ENCODE results near the gene NTN3. TPM values are rescaled to one million over a fixed set of nuclear protein-coding genes. Genes with fewer than 3 reads are reported as not detected.
A peak's percentile ranks its signal among the peaks of the same experiment; 100 is the strongest.

NTN3 gene
- total and polyA plus RNA-seq, 2 donors from 2014 or later: 0.28 TPM; not detected in 1

DNA sequence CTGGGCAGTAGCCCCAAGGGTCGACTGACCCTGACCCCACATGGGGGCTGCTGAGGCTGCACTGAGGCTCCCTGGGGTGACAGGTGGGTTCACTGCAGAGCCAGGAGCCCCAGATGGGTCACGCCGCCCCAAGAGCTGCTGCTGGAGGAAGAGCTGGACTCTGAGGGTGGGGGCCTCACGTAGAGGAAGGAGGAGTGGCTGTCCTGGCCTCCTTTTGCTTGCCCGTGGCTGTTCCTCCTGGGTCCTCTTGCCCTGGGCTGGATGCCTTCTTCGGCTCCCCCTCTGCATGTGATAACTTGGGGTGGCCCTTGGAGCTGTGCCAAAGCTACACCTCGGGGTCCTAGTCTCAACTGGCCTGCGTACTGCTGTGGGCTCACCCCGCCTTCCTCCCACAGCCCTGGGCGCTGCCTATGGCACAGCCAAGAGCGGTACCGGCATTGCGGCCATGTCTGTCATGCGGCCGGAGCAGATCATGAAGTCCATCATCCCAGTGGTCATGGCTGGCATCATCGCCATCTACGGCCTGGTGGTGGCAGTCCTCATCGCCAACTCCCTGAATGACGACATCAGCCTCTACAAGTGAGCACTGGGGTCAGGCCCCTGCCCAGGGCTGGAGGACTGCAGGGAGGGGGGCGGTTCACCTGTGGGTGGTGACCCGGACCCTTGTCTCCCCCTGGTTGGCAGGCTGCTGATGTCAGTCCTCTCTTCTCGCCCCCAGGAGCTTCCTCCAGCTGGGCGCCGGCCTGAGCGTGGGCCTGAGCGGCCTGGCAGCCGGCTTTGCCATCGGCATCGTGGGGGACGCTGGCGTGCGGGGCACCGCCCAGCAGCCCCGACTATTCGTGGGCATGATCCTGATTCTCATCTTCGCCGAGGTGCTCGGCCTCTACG, 48.0 kb downstream of the NTN3 start:
- Histone ChIP-seq H3K27ac (ENCODE audit: low read depth in 2 of 2, low read length in 2 of 2) (peak overlapping the region in 1 of 2 donors; percentile 72), H3K4me1 (ENCODE audit: control insufficient read depth in 2 of 3, insufficient read depth in 2 of 3, low read depth in 1 of 3, low read length in 3 of 3) (peaks cover 0 to 57% (median 15%) of the 10 kb centered on the region in 3 donors), H3K9ac (ENCODE audit: low read length in 3 of 3) (peak overlapping the region in 1 of 3 donors; percentile 34), H3K4me3 (ENCODE audit: low read length in 3 of 3) (no peak overlapping the region), H3K36me3 (ENCODE audit: control insufficient read depth in 2 of 3, insufficient read depth in 3 of 3, low read length in 3 of 3) (peaks cover 0 to 18% (median 0%) of the 10 kb centered on the region in 3 donors), H3K27me3 (ENCODE audit: control insufficient read depth, insufficient read depth, low read length) (no peaks in the 10 kb centered on the region), H3K9me3 (ENCODE audit: control insufficient read depth in 2 of 3, insufficient read depth in 1 of 3, low read length in 3 of 3) (no peaks in the 10 kb centered on the region)
- no peak for FAIRE-seq
- TF ChIP-seq, protein P1, sequence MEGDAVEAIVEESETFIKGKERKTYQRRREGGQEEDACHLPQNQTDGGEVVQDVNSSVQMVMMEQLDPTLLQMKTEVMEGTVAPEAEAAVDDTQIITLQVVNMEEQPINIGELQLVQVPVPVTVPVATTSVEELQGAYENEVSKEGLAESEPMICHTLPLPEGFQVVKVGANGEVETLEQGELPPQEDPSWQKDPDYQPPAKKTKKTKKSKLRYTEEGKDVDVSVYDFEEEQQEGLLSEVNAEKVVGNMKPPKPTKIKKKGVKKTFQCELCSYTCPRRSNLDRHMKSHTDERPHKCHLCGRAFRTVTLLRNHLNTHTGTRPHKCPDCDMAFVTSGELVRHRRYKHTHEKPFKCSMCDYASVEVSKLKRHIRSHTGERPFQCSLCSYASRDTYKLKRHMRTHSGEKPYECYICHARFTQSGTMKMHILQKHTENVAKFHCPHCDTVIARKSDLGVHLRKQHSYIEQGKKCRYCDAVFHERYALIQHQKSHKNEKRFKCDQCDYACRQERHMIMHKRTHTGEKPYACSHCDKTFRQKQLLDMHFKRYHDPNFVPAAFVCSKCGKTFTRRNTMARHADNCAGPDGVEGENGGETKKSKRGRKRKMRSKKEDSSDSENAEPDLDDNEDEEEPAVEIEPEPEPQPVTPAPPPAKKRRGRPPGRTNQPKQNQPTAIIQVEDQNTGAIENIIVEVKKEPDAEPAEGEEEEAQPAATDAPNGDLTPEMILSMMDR (IDR thresholded peaks at IDR 0.05; ENCODE audit: borderline replicate concordance, extremely low read depth, insufficient read depth): no peak
- peak in 2 of 5 donors; percentile 67 to 88 for DNase-seq
- intact Hi-C loops (cut with DNase I): no loop called here

DNA sequence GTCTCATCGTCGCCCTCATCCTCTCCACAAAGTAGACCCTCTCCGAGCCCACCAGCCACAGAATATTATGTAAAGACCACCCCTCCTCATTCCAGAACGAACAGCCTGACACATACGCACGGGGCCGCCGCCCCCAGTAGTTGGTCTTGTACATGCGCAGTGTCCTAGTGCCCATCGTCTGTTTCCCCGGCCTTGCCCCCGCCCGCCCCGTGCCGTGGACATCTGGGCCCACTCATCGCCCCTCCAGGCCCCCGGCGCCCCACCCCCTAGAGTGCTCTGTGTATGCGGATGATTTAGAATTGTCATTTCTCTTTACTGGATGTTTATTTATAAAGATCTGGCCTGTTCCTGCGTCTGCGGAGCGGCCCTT, 48.6 kb downstream of the NTN3 start:
- FAIRE-seq (no peak), DNase-seq (no peak)
- intact Hi-C loops (cut with DNase I): no loop called here
- Histone ChIP-seq H3K36me3 (ENCODE audit: control insufficient read depth in 2 of 3, insufficient read depth in 3 of 3, low read length in 3 of 3) (peaks cover 0 to 23% (median 0%) of the 10 kb centered on the region in 3 donors), H3K9ac (ENCODE audit: low read length in 3 of 3) (no peak overlapping the region), H3K4me3 (ENCODE audit: low read length in 3 of 3) (no peak overlapping the region), H3K4me1 (ENCODE audit: control insufficient read depth in 2 of 3, insufficient read depth in 2 of 3, low read depth in 1 of 3, low read length in 3 of 3) (peaks cover 0 to 57% (median 21%) of the 10 kb centered on the region in 3 donors), H3K27ac (ENCODE audit: low read depth in 2 of 2, low read length in 2 of 2) (peak overlapping the region; percentile 59 to 72), H3K27me3 (ENCODE audit: control insufficient read depth, insufficient read depth, low read length) (no peaks in the 10 kb centered on the region), H3K9me3 (ENCODE audit: control insufficient read depth in 2 of 3, insufficient read depth in 1 of 3, low read length in 3 of 3) (no peaks in the 10 kb centered on the region)
- TF ChIP-seq, protein P1 (IDR thresholded peaks at IDR 0.05; ENCODE audit: borderline replicate concordance, extremely low read depth, insufficient read depth): no peak

DNA sequence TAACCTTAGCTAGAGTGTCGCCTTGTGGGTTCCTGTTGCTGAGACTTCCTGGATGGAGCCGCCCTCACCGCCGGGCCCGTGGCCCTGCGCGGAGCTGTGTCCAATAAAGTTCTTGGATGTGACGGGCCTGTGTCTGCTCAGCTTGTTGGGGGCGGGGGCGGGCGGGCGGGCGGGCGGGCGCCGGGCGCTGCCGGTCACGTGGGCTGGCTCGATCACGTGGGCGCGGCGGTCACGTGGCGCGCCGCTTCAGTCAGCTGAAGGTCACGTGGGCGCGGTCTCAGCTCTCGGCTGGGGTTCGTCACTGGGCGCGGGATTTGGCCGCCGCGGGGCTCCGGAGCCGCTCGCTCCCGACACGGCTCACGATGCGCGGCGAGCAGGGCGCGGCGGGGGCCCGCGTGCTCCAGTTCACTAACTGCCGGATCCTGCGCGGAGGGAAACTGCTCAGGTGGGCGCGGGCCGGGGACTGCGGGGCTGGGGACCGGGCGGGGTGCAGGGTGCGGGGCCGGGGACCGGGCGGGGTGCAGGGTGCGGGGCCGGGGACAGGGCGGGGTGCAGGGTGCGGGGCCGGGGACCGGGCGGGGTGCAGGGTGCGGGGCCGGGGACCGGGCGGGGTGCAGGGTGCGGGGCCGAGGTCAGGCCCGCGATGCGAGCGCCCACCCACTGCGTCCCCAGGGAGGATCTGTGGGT, 49.1 kb downstream of the NTN3 start, which contains the start of gene AMDHD2:
Gene AMDHD2 (plus strand): TSS at position 275 of the 687 bp plus-strand sequence. CDS start 88 bp downstream, at position 363.
- Histone ChIP-seq H3K36me3 (ENCODE audit: control insufficient read depth in 2 of 3, insufficient read depth in 3 of 3, low read length in 3 of 3) (peaks cover 0 to 23% (median 0%) of the 10 kb centered on the region in 3 donors), H3K27ac (ENCODE audit: low read depth in 2 of 2, low read length in 2 of 2) (peak within 1 kb of the TSS; percentile 66 to 72), H3K27me3 (ENCODE audit: control insufficient read depth, insufficient read depth, low read length) (no peaks in the 10 kb centered on the region), H3K4me3 (ENCODE audit: low read length in 3 of 3) (peak within 1 kb of the TSS; percentile 12 to 61 (median 31)), H3K9ac (ENCODE audit: low read length in 3 of 3) (peak within 1 kb of the TSS in 1 of 3 donors; percentile 4), H3K9me3 (ENCODE audit: control insufficient read depth in 2 of 3, insufficient read depth in 1 of 3, low read length in 3 of 3) (no peaks in the 10 kb centered on the region), H3K4me1 (ENCODE audit: control insufficient read depth in 2 of 3, insufficient read depth in 2 of 3, low read depth in 1 of 3, low read length in 3 of 3) (peaks cover 0 to 54% (median 23%) of the 10 kb centered on the region in 3 donors)
- FAIRE-seq (no peak), DNase-seq (peak; percentile 90 to 97 (median 93))
- TF ChIP-seq, protein P1 (IDR thresholded peaks at IDR 0.05; ENCODE audit: borderline replicate concordance, extremely low read depth, insufficient read depth): no peak
- intact Hi-C loops (cut with DNase I): no loop called here

Data from kidney (tissue), 14 donors.